ENCODE measurements around the gene SNRPD1.

DNA sequence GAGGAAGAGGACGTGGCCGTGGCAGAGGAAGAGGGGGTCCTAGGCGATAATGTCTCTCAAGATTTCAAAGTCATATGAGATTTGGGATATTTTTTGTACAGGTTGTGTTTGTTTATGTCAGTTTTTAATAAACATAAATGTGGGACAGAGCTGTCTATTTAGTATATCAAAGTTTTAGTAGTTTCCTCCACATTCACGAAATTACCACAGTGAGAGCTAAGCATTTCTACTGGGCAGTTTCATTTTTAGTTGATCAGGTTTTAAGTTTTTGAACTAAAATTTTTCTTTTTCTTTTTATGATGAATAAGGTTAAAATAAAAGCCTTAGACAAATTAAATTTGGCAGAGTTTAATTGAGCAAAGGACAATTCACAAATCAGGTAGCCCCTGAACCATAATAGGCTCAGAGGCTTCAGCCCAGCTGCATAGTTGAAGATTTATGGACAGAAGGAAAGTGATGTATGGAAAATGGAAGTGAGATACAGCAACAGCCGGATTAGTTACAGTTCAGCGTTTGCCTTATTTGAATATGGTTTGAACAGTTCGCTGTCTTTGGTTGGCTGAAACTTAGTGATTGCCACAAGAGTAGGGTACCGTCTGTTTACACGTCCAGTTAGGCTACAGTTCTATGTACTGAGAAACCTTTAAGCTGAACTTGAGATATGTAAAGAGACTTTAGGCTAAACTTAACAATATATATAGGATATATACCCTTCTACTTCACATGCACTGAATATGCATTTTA is 17.1 kb downstream of the SNRPD1 start:
- TF ChIP-seq CTCF (IDR thresholded peaks at IDR 0.05), result no peak
- no peak for TF ChIP-seq POLR2A (IDR thresholded peaks at IDR 0.05)
